GM08714 (cell line): Measurements from ENCODE around the gene UBE2B.

Experiments used
- H3K4me3 ChIP-seq: fragments of 200-500 bp; sonication (Bioruptor generic); 2 replicates; pipeline ENCODE4 v1.5.1; 2014; ENCODE audit warnings: mild to moderate bottlenecking, low read length, inconsistent platforms
- ZNF274 ChIP-seq: IDR thresholded peaks from 2 replicates; pipeline ENCODE4 v1.6.1; 2012; ENCODE audit warnings: mild to moderate bottlenecking, low read depth, low read length

UBE2B gene

GRCh38 chr5:134383980-134384697 lies 12.8 kb downstream of the UBE2B start:
- no peak overlapping the region; the same call in 1 of the 2 replicates for H3K4me3 ChIP-seq
- no peak for TF ChIP-seq ZNF274

- TF ChIP-seq ZNF274: no peak
- no peak overlapping the region for H3K4me3 ChIP-seq
Measured at GRCh38 chr5:134387443-134387842, 16.1 kb downstream of the UBE2B start.

GRCh38 chr5:134392301-134392700 lies 20.9 kb downstream of the UBE2B start:
- H3K4me3 ChIP-seq: no peak overlapping the region
- TF ChIP-seq ZNF274: no peak

- no peak overlapping the region for H3K4me3 ChIP-seq
- no peak for TF ChIP-seq ZNF274
Measured at GRCh38 chr5:134394932-134395331, 23.6 kb downstream of the UBE2B start.

- no peak for TF ChIP-seq ZNF274
- H3K4me3 ChIP-seq: no peak overlapping the region
Measured at GRCh38 chr5:134396274-134396673, 24.9 kb downstream of the UBE2B start.

- TF ChIP-seq ZNF274: no peak
Measured at GRCh38 chr5:134397196-134397595, 25.8 kb downstream of the UBE2B start.

GRCh38 chr5:134398609-134399155 lies 27.3 kb downstream of the UBE2B start:
- no peak overlapping the region for H3K4me3 ChIP-seq
- no peak for TF ChIP-seq ZNF274

More at GRCh38 chr5:134397196-134397595, 25.8 kb downstream of the UBE2B start:
- no peak overlapping the region for H3K4me3 ChIP-seq

GRCh38 chr5:134403951-134404350 lies 32.6 kb downstream of the UBE2B start:
- no peak for TF ChIP-seq ZNF274

GRCh38 chr5:134406390-134406789 lies 35.0 kb downstream of the UBE2B start:
- no peak for TF ChIP-seq ZNF274
- H3K4me3 ChIP-seq: no peak overlapping the region

More at GRCh38 chr5:134403951-134404350, 32.6 kb downstream of the UBE2B start:
- no peak overlapping the region for H3K4me3 ChIP-seq

GRCh38 chr5:134409321-134409720 lies 38.0 kb downstream of the UBE2B start:
- no peak overlapping the region for H3K4me3 ChIP-seq
- no peak for TF ChIP-seq ZNF274

- TF ChIP-seq ZNF274: no peak
Measured at GRCh38 chr5:134410822-134411221, 39.5 kb downstream of the UBE2B start.

GRCh38 chr5:134411228-134411545 lies 39.8 kb downstream of the UBE2B start:
- peak overlapping the region; percentile 77 for H3K4me3 ChIP-seq
- TF ChIP-seq ZNF274: no peak

More at GRCh38 chr5:134410822-134411221, 39.5 kb downstream of the UBE2B start:
- H3K4me3 ChIP-seq: peak overlapping the region; percentile 77

- H3K4me3 ChIP-seq: peak within 1 kb of the TSS; percentile 77
- TF ChIP-seq ZNF274: no peak
Measured at GRCh38 chr5:134411546-134412266, 40.3 kb downstream of the UBE2B start, which contains the start of gene CDKN2AIPNL. Gene CDKN2AIPNL (minus strand): TSS chr5:134411881. CDS start chr5:134411854, 27 bp downstream.

GRCh38 chr5:134413046-134413445 lies 41.7 kb downstream of the UBE2B start:
- no peak for TF ChIP-seq ZNF274
- H3K4me3 ChIP-seq: no peak overlapping the region

GRCh38 chr5:134417707-134418106 lies 46.3 kb downstream of the UBE2B start:
- TF ChIP-seq ZNF274: no peak
- no peak overlapping the region for H3K4me3 ChIP-seq
